Skin epidermis (tissue), 12 donors: ENCODE data around the gene PPP2CA.
"Not testable (repeated sequence)": the region's sequence is repeated elsewhere in the genome, so short reads cannot be mapped to it uniquely, and the experiment has no call there.

Source experiments
- H3K27ac ChIP-seq, 21 experiments: fragments of 200-600 bp; sonication (generic) in 11 of 21; one replicate each; pipeline ENCODE4 v1.5.0; 2020; ENCODE audit warnings: mild to moderate bottlenecking in 3 of 21, inconsistent platforms in 2 of 21, moderate library complexity in 2 of 21
- H3K4me3 ChIP-seq, 7 experiments: fragments of 200-600 bp; sonication (generic) in 2 of 7; one replicate each; pipeline ENCODE4 v1.5.0; 2020; ENCODE audit warnings: inconsistent platforms in 2 of 7, mild to moderate bottlenecking in 2 of 7, moderate library complexity in 1 of 7

PPP2CA gene

GRCh38 chr5:134225780-134226440 is at the start of gene PPP2CA:
PPP2CA (minus strand) TSS chr5:134226073; CDS start chr5:134225861, 212 bp downstream.
- H3K27ac ChIP-seq, result peak within 1 kb of the TSS; percentile 73 to 100 (median 99)
- peak within 1 kb of the TSS; percentile 80 to 100 (median 91) for H3K4me3 ChIP-seq

DNA sequence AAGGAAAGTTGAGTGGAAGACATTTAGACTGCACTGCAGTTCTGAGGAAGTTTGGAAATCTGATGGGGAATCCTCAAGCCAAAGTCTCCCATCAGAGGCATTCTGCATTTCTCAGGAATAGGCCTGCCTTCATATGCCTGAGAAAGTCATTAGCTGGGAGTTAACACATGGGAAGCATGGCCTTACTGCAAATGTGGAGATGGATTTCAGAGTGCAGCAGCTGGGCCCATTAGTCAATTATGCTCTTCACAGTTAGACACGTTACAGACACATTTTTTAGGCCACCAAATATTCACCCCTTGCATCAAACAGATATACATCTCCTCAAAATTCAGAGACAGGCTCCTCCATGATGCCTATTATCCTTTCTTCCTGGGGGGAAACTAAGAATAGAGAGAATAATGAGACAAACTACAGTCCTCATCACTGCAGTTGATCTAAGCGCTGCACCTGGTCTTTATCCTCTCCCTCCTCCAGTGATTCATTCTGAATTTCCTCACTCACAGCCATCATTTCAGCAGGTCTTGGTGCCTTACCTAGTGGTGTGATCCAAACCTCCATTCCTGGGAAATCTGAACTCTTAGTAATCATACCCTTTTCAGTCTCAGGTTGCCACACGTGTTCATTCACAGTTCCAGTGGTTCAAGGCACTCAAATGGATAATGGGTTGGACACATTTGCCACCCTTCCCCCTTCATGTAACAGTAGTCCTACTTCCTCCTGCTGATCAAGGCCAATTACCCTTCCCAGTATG is 47.9 kb upstream of the PPP2CA start:
- Histone ChIP-seq H3K4me3 (no peak overlapping the region), H3K27ac (no peak overlapping the region)

DNA sequence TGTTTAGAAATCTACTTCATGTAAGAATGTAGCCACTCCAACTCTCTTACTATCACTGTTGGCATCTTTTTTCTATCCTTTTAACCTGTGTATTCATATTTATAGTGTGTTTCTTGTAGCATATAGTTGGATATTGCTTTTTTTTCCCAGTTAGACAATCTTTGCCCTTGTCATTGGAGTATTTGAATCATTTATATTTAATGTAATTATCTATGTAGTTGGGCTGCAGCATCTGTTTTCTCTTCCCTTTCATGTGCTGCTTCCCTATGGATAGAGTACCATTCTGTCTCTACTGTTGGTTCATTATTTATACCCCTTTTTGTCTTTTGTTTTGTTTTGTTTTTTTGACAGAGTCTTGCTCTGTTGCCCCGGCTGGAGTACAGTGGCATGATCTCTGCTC is 45.2 kb upstream of the PPP2CA start:
- no peak overlapping the region for H3K4me3 ChIP-seq
- H3K27ac ChIP-seq, result no peak overlapping the region

- H3K27ac ChIP-seq, result no peak overlapping the region
Measured at GRCh38 chr5:134268919-134269318, 43.0 kb upstream of the PPP2CA start.

DNA sequence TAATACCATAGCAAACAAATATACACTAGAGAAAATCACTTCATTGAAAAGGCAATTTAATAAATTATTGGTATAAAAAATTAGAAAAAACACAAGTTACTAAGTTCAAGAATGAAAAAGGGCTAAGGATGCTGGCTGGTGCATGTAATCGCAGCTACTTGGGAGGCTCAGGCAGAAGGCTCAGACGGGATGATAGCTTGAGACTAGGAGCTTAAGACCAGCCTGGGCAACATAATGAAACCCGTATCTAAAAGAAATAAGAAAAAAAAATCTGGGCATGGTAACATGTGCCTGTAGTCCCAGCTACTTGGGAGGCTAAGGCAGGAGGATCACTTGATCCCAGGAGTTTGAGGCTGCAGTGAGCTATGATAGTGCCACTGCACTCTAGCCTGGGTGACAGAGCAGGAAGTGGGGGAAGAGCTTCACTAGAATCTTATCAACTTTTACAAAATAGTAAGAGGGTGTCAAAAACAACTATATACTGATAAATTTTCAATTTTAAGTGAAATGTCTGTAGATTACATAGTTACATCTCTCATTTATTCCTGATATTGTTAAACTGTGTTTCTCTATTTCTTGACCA is 42.2 kb upstream of the PPP2CA start:
- H3K4me3 ChIP-seq, result no peak overlapping the region
- no peak overlapping the region for H3K27ac ChIP-seq

More at GRCh38 chr5:134268919-134269318, 43.0 kb upstream of the PPP2CA start:
- no peak overlapping the region for H3K4me3 ChIP-seq

GRCh38 chr5:134267366-134268018 is 41.6 kb upstream of the PPP2CA start:
- no peak overlapping the region for H3K27ac ChIP-seq
- H3K4me3 ChIP-seq, result no peak overlapping the region

GRCh38 chr5:134263801-134264200 is 37.9 kb upstream of the PPP2CA start:
- no peak overlapping the region for H3K4me3 ChIP-seq

GRCh38 chr5:134262629-134263028 is 36.8 kb upstream of the PPP2CA start:
- not testable (repeated sequence) for H3K27ac ChIP-seq, H3K4me3 ChIP-seq

More at GRCh38 chr5:134263801-134264200, 37.9 kb upstream of the PPP2CA start:
- H3K27ac ChIP-seq, result no peak overlapping the region

DNA sequence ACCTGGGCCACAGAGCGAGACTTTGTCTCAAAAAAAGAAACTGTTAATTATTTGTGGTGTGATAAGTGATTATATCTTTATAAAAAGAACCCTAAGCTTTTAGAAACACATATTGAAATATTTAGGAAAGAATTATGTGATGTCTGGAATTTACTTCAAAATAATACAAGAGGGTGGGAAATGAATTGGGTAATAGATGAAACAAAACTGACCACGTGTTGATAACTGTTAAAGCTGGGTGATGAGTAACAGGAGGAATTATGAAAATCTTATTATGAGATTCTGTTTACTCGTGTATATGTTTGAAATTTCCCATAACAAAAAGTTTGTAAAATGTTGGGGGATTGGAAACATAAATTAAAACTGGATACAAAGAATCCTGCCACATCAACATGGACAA is 33.0 kb upstream of the PPP2CA start:
- no peak overlapping the region for H3K27ac ChIP-seq

GRCh38 chr5:134257176-134257575 is 31.3 kb upstream of the PPP2CA start:
- Histone ChIP-seq H3K27ac (no peak overlapping the region), H3K4me3 (no peak overlapping the region)

More for the DNA sequence above, 33.0 kb upstream of the PPP2CA start:
- no peak overlapping the region for H3K4me3 ChIP-seq

GRCh38 chr5:134255418-134256150 is 29.7 kb upstream of the PPP2CA start:
- Histone ChIP-seq H3K27ac (no peak overlapping the region), H3K4me3 (no peak overlapping the region)

DNA sequence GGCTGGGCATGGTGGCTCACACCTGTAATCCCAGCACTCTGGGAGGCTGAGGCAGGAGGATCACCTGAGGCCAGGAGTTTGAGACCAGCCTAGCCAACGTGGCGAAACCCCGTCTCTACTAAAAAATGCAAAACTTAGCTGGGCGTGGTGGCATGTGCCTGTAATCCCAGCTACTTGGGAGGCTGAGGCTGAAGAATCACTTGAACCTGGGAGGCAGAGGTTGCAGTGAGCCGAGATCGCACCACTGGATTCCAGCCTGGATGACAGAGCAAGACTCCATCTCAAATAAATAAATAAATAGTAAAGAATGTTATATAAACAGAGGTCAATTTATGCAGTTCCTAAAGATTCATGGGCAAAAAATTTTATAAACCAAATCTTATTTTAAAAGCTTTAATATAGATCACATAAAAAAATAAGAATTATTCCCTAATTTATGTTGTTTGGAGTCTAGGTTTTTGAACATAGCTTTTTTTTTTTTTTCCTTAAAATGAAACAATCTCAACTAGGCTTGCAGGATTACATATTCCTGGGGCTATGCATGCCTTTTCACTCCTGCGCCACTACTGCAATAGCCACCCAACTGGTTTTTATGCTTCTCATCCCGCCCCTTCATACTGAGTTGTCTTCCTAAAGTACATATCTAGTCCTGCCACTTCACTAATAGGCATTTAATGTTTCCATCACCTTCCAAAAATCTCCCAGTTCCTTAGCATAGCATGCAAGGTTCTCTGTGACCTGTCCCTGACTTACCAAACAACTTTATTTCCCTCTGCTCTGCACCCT is 27.7 kb upstream of the PPP2CA start:
- H3K27ac ChIP-seq, H3K4me3 ChIP-seq: not testable (repeated sequence)

DNA sequence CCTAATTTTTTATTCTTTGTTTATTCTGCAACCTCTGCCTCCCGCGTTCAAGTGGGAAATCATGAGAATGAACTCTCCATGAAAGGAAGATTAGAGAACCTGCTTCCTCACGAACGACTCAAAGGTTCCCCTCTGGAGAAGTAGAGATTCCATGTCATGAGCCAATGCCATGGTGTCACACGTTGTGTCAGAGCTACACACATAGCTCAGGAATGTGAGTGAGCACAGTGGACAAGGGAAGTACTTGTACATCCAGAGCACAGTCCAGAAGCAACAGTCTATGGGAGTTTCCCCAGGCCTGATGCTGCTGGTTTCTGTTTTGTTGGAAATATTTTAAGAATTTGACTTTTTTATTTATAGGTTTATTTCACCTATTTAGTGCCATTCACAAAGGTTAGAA is 26.8 kb upstream of the PPP2CA start:
- no peak overlapping the region for H3K4me3 ChIP-seq
- H3K27ac ChIP-seq, result no peak overlapping the region

DNA sequence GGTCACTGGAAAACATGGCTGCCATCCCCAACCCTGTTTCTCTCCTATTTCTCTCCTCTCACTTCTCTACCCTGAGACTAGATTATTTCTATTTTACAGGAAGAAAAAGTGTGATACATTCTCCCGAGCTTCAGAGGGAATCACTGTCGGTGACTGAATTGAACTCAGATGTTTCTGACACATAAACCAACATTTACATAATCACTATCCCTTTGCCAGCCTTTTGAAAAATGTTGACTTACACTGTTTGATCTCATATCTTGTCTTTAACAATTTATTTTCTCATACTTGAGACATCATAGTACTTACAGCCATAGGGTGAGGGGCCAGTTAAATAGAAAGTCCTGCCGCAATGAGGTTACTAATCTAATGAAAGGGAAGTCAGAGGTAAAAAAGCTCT is 25.1 kb upstream of the PPP2CA start:
- no peak overlapping the region for H3K27ac ChIP-seq
- no peak overlapping the region for H3K4me3 ChIP-seq

- H3K27ac ChIP-seq, result peak overlapping the region in 1 of 21 experiments; percentile 27
- no peak overlapping the region for H3K4me3 ChIP-seq
Measured at GRCh38 chr5:134249469-134250379, 23.9 kb upstream of the PPP2CA start.

GRCh38 chr5:134248256-134248655 is 22.4 kb upstream of the PPP2CA start:
- H3K27ac ChIP-seq, result peak overlapping the region in 7 of 21 experiments; percentile 3 to 68 (median 30)

DNA sequence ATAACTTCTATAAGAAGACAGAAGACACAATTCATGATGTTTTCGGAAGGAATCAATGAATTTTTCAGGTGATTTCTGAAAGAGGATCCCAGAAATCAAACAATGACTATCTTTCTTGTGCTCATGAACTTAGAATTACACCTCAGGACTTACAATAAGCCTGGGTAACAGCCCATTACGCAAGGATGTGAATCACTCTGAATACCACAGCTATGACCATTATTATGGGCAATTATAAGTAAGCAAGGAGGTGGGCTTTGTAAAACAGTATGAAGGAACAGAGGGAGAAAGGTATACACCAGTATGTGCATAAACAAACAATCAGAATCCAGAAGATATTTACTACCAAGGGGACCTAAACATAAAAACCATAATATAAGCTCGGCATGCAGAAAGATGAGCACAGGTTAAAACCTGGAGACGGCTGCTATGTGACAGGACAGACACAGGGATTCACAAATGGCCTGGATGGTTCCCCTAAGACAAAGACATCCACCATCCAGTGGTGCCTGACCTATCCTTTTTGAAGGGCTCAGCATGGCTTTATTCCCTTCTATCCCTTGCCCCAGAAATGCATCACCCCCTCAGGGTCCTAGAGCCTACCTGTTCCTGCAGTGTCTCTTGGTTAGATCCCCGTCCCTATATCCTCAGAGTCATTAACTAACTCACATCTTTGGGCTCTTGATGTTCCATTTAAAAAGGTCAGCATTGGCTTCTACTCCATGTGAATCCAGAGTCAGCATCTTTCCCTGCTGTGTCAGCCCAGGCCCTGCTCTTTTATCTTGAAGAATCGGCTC is 21.8 kb upstream of the PPP2CA start:
- no peak overlapping the region for H3K4me3 ChIP-seq
- H3K27ac ChIP-seq, result peak overlapping the region in 14 of 21 experiments; percentile 15 to 77 (median 43)

More at GRCh38 chr5:134248256-134248655, 22.4 kb upstream of the PPP2CA start:
- no peak overlapping the region for H3K4me3 ChIP-seq
